K562 (cell line): ENCODE measurements around the gene PHF19. TPM values are rescaled to one million over a fixed set of nuclear protein-coding genes. Genes with fewer than 3 reads are reported as not detected.

Experiments used
- AFF1 ChIP-seq, 2 experiments: fragments of 450-650 bp; IDR thresholded peaks; 2 replicates each; pipeline ENCODE4 v1.6.1; 2018; ENCODE audit warnings: mild to moderate bottlenecking in 2 of 2, low read depth in 1 of 2; ENCODE audit not compliant: partially characterized antibody in 2 of 2
- AFF4 ChIP-seq: sonication (generic); formaldehyde crosslinking; IDR thresholded peaks from 2 replicates; pipeline ENCODE4 v1.8.0; 2023; ENCODE audit warnings: mild to moderate bottlenecking, missing genetic modification reagents
- ASH1L ChIP-seq: fragments of 450-650 bp; IDR thresholded peaks from 2 replicates; pipeline ENCODE4 v1.6.1; 2018; ENCODE audit warnings: borderline replicate concordance, mild to moderate bottlenecking, low read depth; ENCODE audit not compliant: partially characterized antibody
- CBX2 ChIP-seq: fragments of 200-600 bp; sonication (generic); IDR thresholded peaks from one replicate; pipeline ENCODE4 v1.6.1; 2012; ENCODE audit warnings: mild to moderate bottlenecking, low read length, inconsistent platforms; ENCODE audit not compliant: insufficient read depth, poor library complexity, severe bottlenecking
- CBX5 ChIP-seq: IDR thresholded peaks from 2 replicates; pipeline ENCODE4 v1.6.1; 2014; ENCODE audit warnings: low read depth, borderline replicate concordance
- LCOR ChIP-seq: sonication (generic); formaldehyde crosslinking; IDR thresholded peaks from 2 replicates; pipeline ENCODE4 v1.8.0; 2022; ENCODE audit warnings: mild to moderate bottlenecking, missing genetic modification reagents
- MAZ ChIP-seq, 2 experiments: fragments of 450-650 bp in 1 of 2; sonication (generic) in 1 of 2; formaldehyde crosslinking; IDR thresholded peaks in 1 of 2; conservative IDR thresholded peaks in 1 of 2; 2 replicates each; pipeline versions ENCODE4 v1.4.0 to v1.5.0; 2020; ENCODE audit warnings: mild to moderate bottlenecking in 1 of 2, missing genetic modification reagents in 1 of 2
- MEF2D ChIP-seq: conservative IDR thresholded peaks from 2 replicates; pipeline ENCODE4 v1.6.1; 2016; ENCODE audit warnings: low read depth, missing genetic modification characterization, missing compliant biosample characterization
- MIER1 ChIP-seq: fragments of 450-650 bp; IDR thresholded peaks from 2 replicates; pipeline ENCODE4 v1.6.1; 2016; ENCODE audit warnings: antibody characterized with exemption, mild to moderate bottlenecking, low read depth
- PRDM10 ChIP-seq: fragments of 450-650 bp; IDR thresholded peaks from 2 replicates; pipeline ENCODE4 v1.6.1; 2018; ENCODE audit not compliant: partially characterized antibody
- TAL1 ChIP-seq: fragments of 450-650 bp; IDR thresholded peaks from 2 replicates; pipeline ENCODE4 v1.6.1; 2016; ENCODE audit warnings: mild to moderate bottlenecking
- TEAD1 ChIP-seq, 2 experiments: fragments of 450-650 bp in 1 of 2; sonication (generic) in 1 of 2; formaldehyde crosslinking; IDR thresholded peaks; 2 replicates each; pipeline versions ENCODE4 v1.4.0 to v1.8.0; 2020 to 2022; ENCODE audit warnings: mild to moderate bottlenecking in 2 of 2, missing genetic modification reagents in 1 of 2
- ZBTB8A ChIP-seq: fragments of 450-650 bp; IDR thresholded peaks from 2 replicates; pipeline ENCODE4 v1.6.1; 2018; ENCODE audit warnings: mild to moderate bottlenecking, moderate library complexity; ENCODE audit not compliant: partially characterized antibody
- ZNF311 ChIP-seq: fragments of 250-450 bp; sonication (Bioruptor Pico); IDR thresholded peaks from 2 replicates; pipeline ENCODE4 v1.4.0; 2020; ENCODE audit warnings: mild to moderate bottlenecking, moderate library complexity
- ZNF77 ChIP-seq: fragments of 250-450 bp; sonication (Bioruptor Pico); IDR thresholded peaks from 2 replicates; pipeline ENCODE4 v1.5.0; 2020
- ZNF785 ChIP-seq: fragments of 250-450 bp; sonication (Bioruptor Pico); IDR thresholded peaks from 2 replicates; pipeline ENCODE4 v1.4.0; 2020; ENCODE audit warnings: mild to moderate bottlenecking
- polyA plus RNA-seq, 8 experiments: library from polyadenylated mRNA; depleted of rRNA in 4 of 8; stranded (reverse) in 5 of 8; unstranded in 3 of 8; fragments of >200 nt; fragmentation: Nextera tagmentation in 2 of 8; fragmentation: Illumina TruSeq in 1 of 8; extraction: Ambion mirVana in 2 of 8; extraction: Trizol in 1 of 8; gene quantifications; 2 replicates each; pipeline versions ENCODE4 v1.2.1 to v1.2.3, GENCODE V29; 2011 to 2014; ENCODE audit warnings: inconsistent platforms in 1 of 8, missing spikeins in 1 of 8
- total RNA-seq, 7 experiments: library from RNA; depleted of rRNA in 6 of 7; stranded (reverse); fragments of >200 nt in 6 of 7; fragmentation: Illumina TruSeq in 2 of 7; extraction: Trizol in 2 of 7; gene quantifications; 2 replicates each; pipeline versions ENCODE4 v1.2.1 to v1.2.3, GENCODE V29; 2011 to 2021; ENCODE audit warnings: low replicate concordance in 1 of 7

PHF19 gene
- total and polyA plus RNA-seq, 9 of the 15 experiments (the other 6 are each of a cell fraction or from before 2014, with no cell fraction given), result 95.8 to 403 (median 255) TPM

- TF ChIP-seq AFF1 (IDR thresholded peaks at IDR 0.05; ENCODE audit: low read depth in 1 of 2, partially characterized antibody in 2 of 2), result peak in 1 of 2 experiments; percentile 96
- 0 out of 4 replicates have a peak, but pooled peaks of 1 of the 2 experiments have one; percentile 43 for TF ChIP-seq TEAD1 (CRISPR knock-in tag; IDR thresholded peaks at IDR 0.05)
- no peak for TF ChIP-seq PRDM10
- peak; percentile 71; the same call in 1 of the 2 replicates for TF ChIP-seq AFF4
- peak; percentile 56; the same call in 1 of the 2 replicates for TF ChIP-seq ZNF311 (CRISPR knock-in tag)
- 0 out of 2 replicates have a peak, but pooled peaks have one; percentile 45 for TF ChIP-seq MEF2D (tag)
- TF ChIP-seq LCOR (CRISPR knock-in tag), result 0 out of 2 replicates have a peak, but pooled peaks have one; percentile 21
- no peak for TF ChIP-seq ZBTB8A
- no peak for TF ChIP-seq ZNF77
- no peak for TF ChIP-seq ZNF785 (CRISPR knock-in tag)
- TF ChIP-seq CBX2, result no peak
- TF ChIP-seq TAL1, result no peak
- peak; percentile 69 to 88 for TF ChIP-seq MAZ (CRISPR knock-in tag; conservative IDR thresholded peaks at IDR 0.05 in 1 of 2, IDR thresholded peaks at IDR 0.05 in 1 of 2)
- no peak for TF ChIP-seq ASH1L
- no peak for TF ChIP-seq CBX5
- TF ChIP-seq MIER1, result peak; percentile 99
Measured at GRCh38 chr9:120913647-120914264, 36.8 kb upstream of the PHF19 start (continued).
